ENCODE data around the gene TRDN.

- TF ChIP-seq EZH2 (IDR thresholded peaks at IDR 0.05; ENCODE audit: borderline replicate concordance, low read length) (no peak), CTCF (IDR thresholded peaks at IDR 0.05; ENCODE audit: low read length) (no peak)
Measured at GRCh38 chr6:123622780-123623179, 14.0 kb downstream of the TRDN start.
